RWPE1 (cell line): Measurements from ENCODE around the gene TNFAIP3.
A peak's percentile ranks its signal among the peaks of the same experiment; 100 is the strongest.

Experiments used
- CTCF ChIA-PET: fragments of 350-600 bp; sonication (Branson Sonifier 250); formaldehyde crosslinking; extraction: SDS; loops from one replicate; lab custom pipeline; 2021; lab: Yijun Ruan, JAX
- POLR2A ChIA-PET: fragments of 400-600 bp; formaldehyde crosslinking; extraction: SDS; loops from one replicate; lab custom pipeline; 2020; ENCODE audit warnings: antibody characterized with exemption; ENCODE audit not compliant: low non-redundant PET; lab: Yijun Ruan, JAX
- DNase-seq: peaks from one replicate; pipeline ENCODE4 v3.0.0; 2012; ENCODE audit warnings: low spot score
- H3K27ac ChIP-seq: fragments of 450-650 bp; 2 replicates; pipeline ENCODE4 v1.5.1; 2017
- TF ChIP-seq, protein P1 (sequence below): fragments of 450-650 bp; conservative IDR thresholded peaks from 2 replicates; pipeline ENCODE4 v1.5.1; 2017; ENCODE audit warnings: low read depth, mild to moderate bottlenecking

Gene TNFAIP3

GRCh38 chr6:137903274-137903932 lies 36.3 kb downstream of the TNFAIP3 start:
- ChIA-PET POLR2A (no interaction called here), CTCF (no interaction called here)
- DNase-seq = no peak
- TF ChIP-seq, protein P1, sequence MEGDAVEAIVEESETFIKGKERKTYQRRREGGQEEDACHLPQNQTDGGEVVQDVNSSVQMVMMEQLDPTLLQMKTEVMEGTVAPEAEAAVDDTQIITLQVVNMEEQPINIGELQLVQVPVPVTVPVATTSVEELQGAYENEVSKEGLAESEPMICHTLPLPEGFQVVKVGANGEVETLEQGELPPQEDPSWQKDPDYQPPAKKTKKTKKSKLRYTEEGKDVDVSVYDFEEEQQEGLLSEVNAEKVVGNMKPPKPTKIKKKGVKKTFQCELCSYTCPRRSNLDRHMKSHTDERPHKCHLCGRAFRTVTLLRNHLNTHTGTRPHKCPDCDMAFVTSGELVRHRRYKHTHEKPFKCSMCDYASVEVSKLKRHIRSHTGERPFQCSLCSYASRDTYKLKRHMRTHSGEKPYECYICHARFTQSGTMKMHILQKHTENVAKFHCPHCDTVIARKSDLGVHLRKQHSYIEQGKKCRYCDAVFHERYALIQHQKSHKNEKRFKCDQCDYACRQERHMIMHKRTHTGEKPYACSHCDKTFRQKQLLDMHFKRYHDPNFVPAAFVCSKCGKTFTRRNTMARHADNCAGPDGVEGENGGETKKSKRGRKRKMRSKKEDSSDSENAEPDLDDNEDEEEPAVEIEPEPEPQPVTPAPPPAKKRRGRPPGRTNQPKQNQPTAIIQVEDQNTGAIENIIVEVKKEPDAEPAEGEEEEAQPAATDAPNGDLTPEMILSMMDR = no peak
- H3K27ac ChIP-seq = no peak overlapping the region

- DNase-seq = peak; percentile 13
- CTCF ChIA-PET = no interaction called here
- H3K27ac ChIP-seq = no peak overlapping the region
- TF ChIP-seq, protein P1 = no peak
- POLR2A ChIA-PET = no interaction called here
These were observed 37.1 kb downstream of the TNFAIP3 start for GRCh38 chr6:137903933-137904821.

DNA sequence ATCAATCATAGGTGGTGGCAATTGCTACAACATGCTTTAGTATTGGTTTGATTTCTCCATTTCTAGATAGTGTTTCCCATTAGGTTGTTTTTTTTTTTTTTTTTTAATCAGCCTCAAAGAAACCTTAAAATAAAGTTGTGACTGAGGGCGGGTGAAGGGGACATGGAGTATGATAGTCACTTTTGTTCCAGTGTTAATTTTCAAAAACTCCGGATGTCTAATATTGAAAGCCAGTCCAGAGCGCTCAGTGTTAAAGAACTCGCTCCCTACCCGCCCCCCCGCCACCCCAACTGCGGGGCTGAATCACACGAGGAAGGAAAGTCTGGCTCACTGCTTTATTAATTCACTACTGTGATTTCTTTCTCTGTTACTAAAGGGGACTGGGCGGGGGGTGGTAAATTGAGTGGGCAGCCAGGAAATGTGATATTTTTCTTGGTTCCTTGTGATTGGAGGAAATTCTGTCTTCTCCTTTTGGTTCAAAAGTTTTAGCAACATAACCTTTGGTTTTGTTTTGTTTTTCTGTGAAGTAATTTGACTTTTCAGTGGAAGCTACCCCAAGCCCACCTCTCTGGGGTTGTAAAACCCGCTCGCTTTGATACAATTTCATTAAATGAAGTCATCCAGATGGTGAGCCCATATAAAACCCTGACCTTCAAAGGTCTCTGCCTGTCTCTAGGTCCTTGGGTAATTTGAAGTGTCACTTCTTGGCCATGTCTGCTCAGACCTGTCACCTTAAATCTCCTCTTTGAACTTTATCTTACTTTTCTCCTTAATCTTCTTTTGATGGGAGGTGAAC lies 38.0 kb downstream of the TNFAIP3 start:
- no peak for DNase-seq
- CTCF ChIA-PET = no interaction called here
- TF ChIP-seq, protein P1 = no peak
- POLR2A ChIA-PET = no interaction called here
- H3K27ac ChIP-seq = no peak overlapping the region

- CTCF ChIA-PET = no interaction called here
These were observed 39.0 kb downstream of the TNFAIP3 start for GRCh38 chr6:137906020-137906472.

GRCh38 chr6:137907170-137907569 lies 40.1 kb downstream of the TNFAIP3 start:
- CTCF ChIA-PET = no interaction called here
- DNase-seq = no peak

More at GRCh38 chr6:137906020-137906472, 39.0 kb downstream of the TNFAIP3 start:
- POLR2A ChIA-PET = no interaction called here
- TF ChIP-seq, protein P1 = no peak
- H3K27ac ChIP-seq = no peak overlapping the region
- DNase-seq = no peak

More at GRCh38 chr6:137907170-137907569, 40.1 kb downstream of the TNFAIP3 start:
- POLR2A ChIA-PET = no interaction called here
- no peak overlapping the region for H3K27ac ChIP-seq
- TF ChIP-seq, protein P1 = no peak
